ENCODE results near the gene PPP1R12C. TPM values are rescaled to one million over a fixed set of nuclear protein-coding genes. Genes with fewer than 3 reads are reported as not detected.

PPP1R12C gene
- total RNA-seq, 4 donors from 2014 or later: 101 to 350 (median 154) TPM

- peaks cover 0 to 13% (median 11%) of the 10 kb centered on the region in 4 donors for H3K4me1 ChIP-seq
- DNase-seq: no peak
- no peaks in the 10 kb centered on the region for H3K36me3 ChIP-seq
- in situ Hi-C loops (cut with MboI; ENCODE audit: low pct_ligation_motif_present in 1 of 4, low pct_unique_long_range_greater_than_20kb in 1 of 4, low sequenced_read_pairs in 3 of 4) (loop anchor here in 3 of 4 donors (10.0 kb wide), 2 partner anchors 278 to 358 kb away; no protein-coding TSS in a partner anchor), intact Hi-C loops (cut with DNase I; ENCODE audit: low total_unique reads) (loop anchor here (10.0 kb wide), 1 partner anchor 358 kb away; no protein-coding TSS in a partner anchor)
- H3K9me3 ChIP-seq: no peaks in the 10 kb centered on the region
- H3K4me3 ChIP-seq: no peak overlapping the region
- 7% methylated on average over 10 of the region's 27 CpGs; no CpG with 5 or more reads in 1 of the 2 donors for WGBS, 2 donors (ENCODE audit: low coverage in 1 of 2)
- no peak overlapping the region for H3K27ac ChIP-seq
- TF ChIP-seq POLR2A (IDR thresholded peaks at IDR 0.05) (no peak), EP300 (IDR thresholded peaks at IDR 0.05; ENCODE audit: low read depth) (no peak), CTCF (IDR thresholded peaks at IDR 0.05) (no peak), POLR2AphosphoS5 (IDR thresholded peaks at IDR 0.05) (no peak)
- H3K27me3 ChIP-seq: peaks cover 92% of the 10 kb centered on the region
Observed at GRCh38 chr19:55146705-55147273, 29.4 kb upstream of the PPP1R12C start.

GRCh38 chr19:55146078-55146704 lies 28.8 kb upstream of the PPP1R12C start:
- H3K4me3 ChIP-seq: no peak overlapping the region
- no peak overlapping the region for H3K27ac ChIP-seq
- no peaks in the 10 kb centered on the region for H3K9me3 ChIP-seq
- H3K27me3 ChIP-seq: peaks cover 97% of the 10 kb centered on the region
- peaks cover 0 to 13% (median 11%) of the 10 kb centered on the region in 4 donors for H3K4me1 ChIP-seq
- no peak for TF ChIP-seq POLR2AphosphoS5 (IDR thresholded peaks at IDR 0.05)
- TF ChIP-seq EP300 (IDR thresholded peaks at IDR 0.05; ENCODE audit: low read depth): no peak
- TF ChIP-seq CTCF (IDR thresholded peaks at IDR 0.05): peak in 4 of 5 experiments; percentile 12 to 33 (median 24)
- TF ChIP-seq POLR2A (IDR thresholded peaks at IDR 0.05): no peak
- DNase-seq: no peak
- in situ Hi-C loops (cut with MboI; ENCODE audit: low pct_ligation_motif_present in 1 of 4, low pct_unique_long_range_greater_than_20kb in 1 of 4, low sequenced_read_pairs in 3 of 4): loop anchor here in 3 of 4 donors (10.0 kb wide), 2 partner anchors 279 to 359 kb away; no protein-coding TSS in a partner anchor
- no peaks in the 10 kb centered on the region for H3K36me3 ChIP-seq
- WGBS, 2 donors (ENCODE audit: low coverage in 1 of 2): 1% methylated on average over 39 of the region's 41 CpGs; no CpG with 5 or more reads in 1 of the 2 donors
- intact Hi-C loops (cut with DNase I; ENCODE audit: low total_unique reads): loop anchor here (10.0 kb wide), 1 partner anchor 359 kb away; no protein-coding TSS in a partner anchor

- Histone ChIP-seq H3K4me3 (no peak overlapping the region), H3K9me3 (no peaks in the 10 kb centered on the region), H3K36me3 (no peaks in the 10 kb centered on the region), H3K27ac (no peak overlapping the region), H3K4me1 (peaks cover 0 to 13% (median 11%) of the 10 kb centered on the region in 4 donors), H3K27me3 (peaks cover 97% of the 10 kb centered on the region)
- in situ Hi-C loops (cut with MboI; ENCODE audit: low pct_ligation_motif_present in 1 of 4, low pct_unique_long_range_greater_than_20kb in 1 of 4, low sequenced_read_pairs in 3 of 4) (loop anchor here in 3 of 4 donors (10.0 kb wide), 2 partner anchors 280 to 360 kb away; no protein-coding TSS in a partner anchor), intact Hi-C loops (cut with DNase I; ENCODE audit: low total_unique reads) (loop anchor here (10.0 kb wide), 1 partner anchor 360 kb away; no protein-coding TSS in a partner anchor)
- no peak for DNase-seq
- 0 to 19% methylated on average over 1 to 3 of the region's 3 CpGs for WGBS, 2 donors (ENCODE audit: low coverage in 1 of 2)
- TF ChIP-seq POLR2AphosphoS5 (IDR thresholded peaks at IDR 0.05): no peak
- no peak for TF ChIP-seq POLR2A (IDR thresholded peaks at IDR 0.05)
- TF ChIP-seq EP300 (IDR thresholded peaks at IDR 0.05; ENCODE audit: low read depth): no peak
- TF ChIP-seq CTCF (IDR thresholded peaks at IDR 0.05): no peak
Observed at GRCh38 chr19:55145232-55145631, 27.8 kb upstream of the PPP1R12C start.

GRCh38 chr19:55141696-55142095 lies 24.3 kb upstream of the PPP1R12C start:
- TF ChIP-seq EP300 (IDR thresholded peaks at IDR 0.05; ENCODE audit: low read depth) (no peak), POLR2AphosphoS5 (IDR thresholded peaks at IDR 0.05) (no peak), CTCF (IDR thresholded peaks at IDR 0.05) (no peak)

More at GRCh38 chr19:55141696-55142095, 24.3 kb upstream of the PPP1R12C start:
- H3K36me3 ChIP-seq: no peaks in the 10 kb centered on the region
- H3K4me1 ChIP-seq: peaks cover 0 to 10% (median 9%) of the 10 kb centered on the region in 4 donors
- no peak overlapping the region for H3K27ac ChIP-seq
- intact Hi-C loops (cut with DNase I; ENCODE audit: low total_unique reads): loop anchor here (10.0 kb wide), 1 partner anchor 363 kb away; no protein-coding TSS in a partner anchor
- WGBS, 2 donors (ENCODE audit: low coverage in 1 of 2): 33% methylated on average over 20 of the region's 21 CpGs; no CpG with 5 or more reads in 1 of the 2 donors
- peaks cover 92% of the 10 kb centered on the region for H3K27me3 ChIP-seq
- DNase-seq: no peak
- no peaks in the 10 kb centered on the region for H3K9me3 ChIP-seq
- in situ Hi-C loops (cut with MboI; ENCODE audit: low pct_ligation_motif_present in 1 of 4, low pct_unique_long_range_greater_than_20kb in 1 of 4, low sequenced_read_pairs in 3 of 4): loop anchor here in 3 of 4 donors (10.0 kb wide), 2 partner anchors 283 to 363 kb away; no protein-coding TSS in a partner anchor
- H3K4me3 ChIP-seq: no peak overlapping the region

Data from transverse colon (tissue), 4 donors.